BJ (cell line): ENCODE results near the gene TBL1XR1. TPM values are rescaled to one million over a fixed set of nuclear protein-coding genes. Genes with fewer than 3 reads are reported as not detected.

Experiments
- CTCF ChIA-PET: fragments of 350-600 bp; formaldehyde crosslinking; extraction: SDS; loops from one replicate; lab custom pipeline; 2021; ENCODE audit warnings: antibody characterized with exemption, inconsistent platforms; lab: Yijun Ruan, JAX
- POLR2A ChIA-PET: fragments of 300-600 bp; sonication (Branson Sonifier 250); formaldehyde crosslinking; extraction: SDS; loops from one replicate; lab custom pipeline; 2021; ENCODE audit warnings: antibody characterized with exemption; lab: Charles Lee
- DNase-seq: peaks from one replicate; pipeline ENCODE4 v3.0.0-alpha.2; 2011; ENCODE audit warnings: low read depth
- H3K27me3 ChIP-seq: 2 replicates; pipeline ENCODE4 v1.6.0; 2011; ENCODE audit warnings: low read length; ENCODE audit not compliant: control insufficient read depth, insufficient read depth
- H3K36me3 ChIP-seq: 2 replicates; pipeline ENCODE4 v1.5.1; 2011; ENCODE audit warnings: low read length; ENCODE audit not compliant: control insufficient read depth, insufficient read depth
- H3K4me3 ChIP-seq: 2 replicates; pipeline ENCODE4 v1.5.1; 2011; ENCODE audit warnings: low read depth, mild to moderate bottlenecking, control low read depth, low read length
- CTCF ChIP-seq: IDR thresholded peaks from 2 replicates; pipeline ENCODE4 v1.5.1; 2011; ENCODE audit warnings: low read depth, mild to moderate bottlenecking, control low read depth, inconsistent platforms, low read length, moderate library complexity; ENCODE audit not compliant: insufficient read depth
- polyA plus RNA-seq: library from polyadenylated mRNA; depleted of rRNA; stranded (reverse); fragments of >200 nt; gene quantifications from 2 replicates; pipeline ENCODE4 v1.2.3, GENCODE V29; 2011

TBL1XR1 gene
- polyA plus RNA-seq, 1 experiment: 95.4 TPM

DNA sequence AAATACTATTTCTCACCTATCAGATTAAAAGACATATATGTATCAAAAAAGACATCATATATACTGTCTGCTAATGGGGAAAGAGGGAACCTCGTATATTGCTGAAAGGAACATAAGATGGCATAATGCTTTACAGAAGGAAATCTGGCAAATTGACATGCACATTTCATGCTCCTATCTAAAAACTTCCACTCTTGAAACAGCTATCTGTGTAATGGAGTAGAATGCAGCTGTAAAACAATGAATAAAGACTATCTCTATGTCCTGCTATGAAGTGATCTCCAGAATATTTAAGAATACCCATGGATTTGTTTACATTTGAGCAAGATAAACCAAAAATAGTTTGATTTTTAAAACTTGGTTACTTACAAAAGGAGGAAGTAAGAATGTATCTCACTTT is 107.4 kb downstream of the TBL1XR1 start:
- CTCF ChIA-PET: interaction anchor here (0.6 kb wide), 1 partner anchor 67 kb away, joined by 3 read pairs; no protein-coding TSS in a partner anchor
- no peaks in the 10 kb centered on the region for H3K27me3 ChIP-seq
- TF ChIP-seq CTCF: no peak
- DNase-seq: no peak
- H3K36me3 ChIP-seq: no peaks in the 10 kb centered on the region
- H3K4me3 ChIP-seq: no peak overlapping the region
- POLR2A ChIA-PET: no interaction called here

- Histone ChIP-seq H3K27me3 (no peaks in the 10 kb centered on the region), H3K4me3 (no peak overlapping the region), H3K36me3 (no peaks in the 10 kb centered on the region)
- TF ChIP-seq CTCF: no peak
- no peak for DNase-seq
- CTCF ChIA-PET: interaction anchor here (0.6 kb wide), 1 partner anchor 145 kb away, joined by 3 read pairs; no protein-coding TSS in a partner anchor
- POLR2A ChIA-PET: no interaction called here
These were observed 108.2 kb downstream of the TBL1XR1 start for GRCh38 chr3:177089110-177089509.

- no peaks in the 10 kb centered on the region for H3K27me3 ChIP-seq
- H3K4me3 ChIP-seq: no peak overlapping the region
- no peak for DNase-seq
- ChIA-PET CTCF (interaction anchor here (0.7 to 1.0 kb wide), 2 partner anchors 16 to 612 kb away, joined by 3 to 4 read pairs; no protein-coding TSS in a partner anchor), POLR2A (no interaction called here)
- no peaks in the 10 kb centered on the region for H3K36me3 ChIP-seq
- no peak for TF ChIP-seq CTCF
These were observed 111.5 kb downstream of the TBL1XR1 start for GRCh38 chr3:177085794-177086193.

DNA sequence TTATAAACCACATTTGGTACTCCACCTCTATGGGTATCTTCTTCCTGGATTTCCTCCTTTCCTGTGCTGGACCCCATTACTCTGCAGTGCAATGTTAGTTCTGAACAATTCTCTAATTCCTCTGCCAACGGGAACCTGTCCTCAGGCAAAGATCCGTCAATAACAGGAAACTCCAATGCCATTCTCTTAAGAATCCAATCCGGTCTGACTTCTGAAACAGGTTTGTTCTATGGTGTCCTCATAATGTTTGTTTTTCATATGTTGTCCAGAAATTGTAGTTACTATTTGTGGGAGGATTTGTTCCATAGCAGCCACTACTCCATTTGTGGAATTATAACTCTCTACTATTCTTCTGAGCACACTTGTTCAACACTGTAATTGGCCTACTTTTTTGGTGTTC is 112.7 kb downstream of the TBL1XR1 start:
- TF ChIP-seq CTCF: no peak
- DNase-seq: no peak
- Histone ChIP-seq H3K36me3 (no peaks in the 10 kb centered on the region), H3K27me3 (no peaks in the 10 kb centered on the region), H3K4me3 (no peak overlapping the region)
- ChIA-PET CTCF (interaction anchor here (1.0 kb wide), 1 partner anchor 15 kb away, joined by 4 read pairs; no protein-coding TSS in a partner anchor), POLR2A (no interaction called here)

DNA sequence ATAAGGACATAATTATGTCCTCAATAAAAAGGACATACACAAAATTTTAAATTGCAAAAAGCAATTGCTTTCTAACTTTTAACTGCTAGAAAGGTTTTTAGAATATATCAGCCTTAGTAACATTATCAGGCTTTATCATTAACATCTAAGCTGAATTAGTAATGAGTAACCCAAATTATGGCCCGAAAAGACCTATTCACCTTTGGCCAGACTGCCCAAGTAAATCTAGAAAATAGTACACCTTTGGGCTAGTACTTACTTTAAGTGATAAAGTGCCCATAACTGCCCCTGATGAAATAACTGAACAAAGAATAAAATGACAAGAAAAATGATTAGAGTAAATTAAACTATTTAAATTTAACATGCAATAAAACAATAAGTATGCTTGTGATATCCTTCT is 117.2 kb downstream of the TBL1XR1 start:
- POLR2A ChIA-PET: no interaction called here
- CTCF ChIA-PET: no interaction called here

More for the DNA sequence above, 117.2 kb downstream of the TBL1XR1 start:
- TF ChIP-seq CTCF: no peak
- H3K36me3 ChIP-seq: no peaks in the 10 kb centered on the region; the same call in 1 of the 2 replicates
- H3K27me3 ChIP-seq: no peaks in the 10 kb centered on the region
- H3K4me3 ChIP-seq: no peak overlapping the region
- DNase-seq: no peak
